Heart left ventricle (tissue), 16 donors: ENCODE measurements around the gene TANGO2. TPM values are rescaled to one million over a fixed set of nuclear protein-coding genes. Genes with fewer than 3 reads are reported as not detected.

Source experiments
- ATAC-seq, 4 donors: fragments of 200-7000 bp; cut with Tn5 transposase; one replicate each; pipeline ENCODE4 v1.9.1; 2020 to 2022; ENCODE audit warnings: moderate library complexity in 4 of 4, mild to moderate bottlenecking in 3 of 4, moderate number of reproducible peaks in 1 of 4
- DNase-seq, 5 donors: peaks; one replicate each; pipeline ENCODE4 v3.0.0-alpha.2; 2020
- H3K27ac ChIP-seq, 12 donors: fragments of 200-600 bp; sonication (generic) in 4 of 12; one replicate each; pipeline versions ENCODE4 v1.5.0 to v1.8.0; 2016 to 2022; ENCODE audit warnings: mild to moderate bottlenecking in 2 of 12
- H3K27me3 ChIP-seq, 9 donors: fragments of 200-600 bp; sonication (generic) in 2 of 9; one replicate each; pipeline versions ENCODE4 v1.5.1 to v1.8.0; 2016 to 2022; ENCODE audit warnings: mild to moderate bottlenecking in 3 of 9
- H3K36me3 ChIP-seq, 9 donors: fragments of 200-600 bp; sonication (generic) in 2 of 9; one replicate each; pipeline versions ENCODE4 v1.5.0 to v1.8.0; 2018 to 2022; ENCODE audit warnings: mild to moderate bottlenecking in 2 of 9
- H3K4me1 ChIP-seq, 12 donors: fragments of 200-600 bp; sonication (generic) in 4 of 12; one replicate each; pipeline versions ENCODE4 v1.5.0 to v1.8.0; 2016 to 2022; ENCODE audit warnings: mild to moderate bottlenecking in 3 of 12
- H3K4me3 ChIP-seq, 12 donors: fragments of 200-600 bp; sonication (generic) in 4 of 12; one replicate each; pipeline versions ENCODE4 v1.5.0 to v1.8.0; 2017 to 2022; ENCODE audit warnings: mild to moderate bottlenecking in 9 of 12, moderate library complexity in 4 of 12
- H3K9me3 ChIP-seq, 12 donors: fragments of 200-600 bp; sonication (generic) in 4 of 12; one replicate each; pipeline versions ENCODE4 v1.5.0 to v1.8.0; 2016 to 2022; ENCODE audit warnings: mild to moderate bottlenecking in 1 of 12
- POLR2A ChIP-seq, 2 donors: fragments of 450-650 bp; IDR thresholded peaks; one replicate each; pipeline ENCODE4 v1.6.1; 2017; ENCODE audit warnings: antibody characterized with exemption in 2 of 2, mild to moderate bottlenecking in 2 of 2, moderate library complexity in 2 of 2
- WGBS, 4 donors: extraction: QIAGEN DNeasy Blood & Tissue Kit in 2 of 4; methylation state at CpG; one replicate each; pipeline versions ENCODE4 v1.1.5 to v1.1.7; 2013 to 2018; 5-methylcytosine and 5-hydroxymethylcytosine counted together
- intact Hi-C, 10 donors: fragments of 100-400 bp; cut with DNase I; formaldehyde crosslinking; loops; one replicate each; pipeline versions ENCODE4 v1.11.1 to v1.14.2; 2022
- polyA plus RNA-seq, 2 donors: library from polyadenylated mRNA; stranded (reverse); fragments of 200-250 nt; gene quantifications; one replicate each; pipeline ENCODE4 v1.2.3, GENCODE V29; 2013
- total RNA-seq, 9 donors: library from RNA; depleted of rRNA in 2 of 9; stranded (reverse); fragments of >200 nt in 2 of 9; fragmentation: NEBNext Ultra II Directional in 3 of 9; extraction: Animal tissue kit (Norgen Biotek cat#: 25700) in 3 of 9; gene quantifications; one replicate each; pipeline versions ENCODE4 v1.1.0 to v1.2.4, GENCODE V29; 2016 to 2023
- TF ChIP-seq, protein P1 (sequence below), 12 donors: fragments of 200-600 bp; sonication (generic) in 4 of 12; IDR thresholded peaks; one replicate each; pipeline versions ENCODE4 v1.5.0 to v1.8.0; 2018 to 2022; ENCODE audit warnings: antibody characterized with exemption in 12 of 12, mild to moderate bottlenecking in 5 of 12
- donor health status: ischemic (EF 13 %, LVEDD 7.1; RV severe dilation, severe dysfunction).
- donor health status: healthy with polysubstance abuse.
- donor health status: DM: no; HTN: yes; CAD: no.
- donor health status: DM: no; HTN: no; CAD: no.
- donor health status: ischemic (EF 25% LVEDD 6.9; RV normal size, moderate dysfunction).
- donor health status: ischemic (EF 25% LVEDD 5.7; RV mildly dilated, moderate dysfunction).
- donor health status: healthy.
- donor health status: DM: yes; HTN: yes; CAD: no.
- donor health status: ischemic (EF 35%, LVEDD 5.7; RV mildly dilated, moderate dysfunction).
- donor health status: nonischemic (EF 11% LVEDD 7.7; RV severe dilation, severe dysfunction).
- donor health status: DM: yes; HTN: yes; CAD: no.
- donor health status: PGD.
- donor health status: ischemic (EF 29% LVEDD 5.4; RV normal size, mild dysfunction).
- donor health status: nonischemic (EF 23%, LVEDD 6.1; RV moderate dilation, normal function).

Gene TANGO2
- total and polyA plus RNA-seq, 11 donors: 51.3 to 341 (median 63.0) TPM

DNA sequence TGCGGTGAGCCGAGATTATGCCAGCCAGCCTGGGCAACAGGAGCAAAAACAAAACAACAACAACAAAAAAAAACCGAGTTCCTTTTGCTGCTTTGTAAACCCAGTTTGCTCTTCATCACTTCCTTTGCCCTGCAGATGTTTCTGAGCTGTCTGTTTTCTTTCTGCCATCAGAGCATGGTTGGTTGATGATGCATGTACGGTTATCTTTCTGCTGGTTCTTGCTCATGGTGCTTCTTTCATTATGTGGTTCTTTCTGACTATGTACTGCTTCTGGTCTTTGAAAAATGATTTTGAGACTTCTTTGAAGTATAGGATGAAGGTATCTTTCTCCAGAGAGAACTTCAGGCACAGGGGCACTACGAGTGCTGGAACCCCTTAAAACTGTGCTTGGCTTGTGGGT, 13.2 kb downstream of the TANGO2 start:
- Histone ChIP-seq H3K4me1 (peaks cover 11 to 76% (median 46%) of the 10 kb centered on the region in 12 donors), H3K36me3 (peaks cover 0 to 48% (median 35%) of the 10 kb centered on the region in 9 donors), H3K4me3 (no peak overlapping the region), H3K9me3 (no peaks in the 10 kb centered on the region), H3K27ac (peak overlapping the region in 1 of 12 donors; percentile 85), H3K27me3 (no peaks in the 10 kb centered on the region)
- intact Hi-C loops: loop anchor here in 1 of 10 donors (10.0 kb wide), 1 partner anchor 51 kb away; the partner anchor contains the start of gene DGCR8
- 80 to 95% (median 87%) methylated on average over 5 of the region's 5 CpGs for WGBS, 4 donors
- DNase-seq: no peak
- TF ChIP-seq, protein P1, sequence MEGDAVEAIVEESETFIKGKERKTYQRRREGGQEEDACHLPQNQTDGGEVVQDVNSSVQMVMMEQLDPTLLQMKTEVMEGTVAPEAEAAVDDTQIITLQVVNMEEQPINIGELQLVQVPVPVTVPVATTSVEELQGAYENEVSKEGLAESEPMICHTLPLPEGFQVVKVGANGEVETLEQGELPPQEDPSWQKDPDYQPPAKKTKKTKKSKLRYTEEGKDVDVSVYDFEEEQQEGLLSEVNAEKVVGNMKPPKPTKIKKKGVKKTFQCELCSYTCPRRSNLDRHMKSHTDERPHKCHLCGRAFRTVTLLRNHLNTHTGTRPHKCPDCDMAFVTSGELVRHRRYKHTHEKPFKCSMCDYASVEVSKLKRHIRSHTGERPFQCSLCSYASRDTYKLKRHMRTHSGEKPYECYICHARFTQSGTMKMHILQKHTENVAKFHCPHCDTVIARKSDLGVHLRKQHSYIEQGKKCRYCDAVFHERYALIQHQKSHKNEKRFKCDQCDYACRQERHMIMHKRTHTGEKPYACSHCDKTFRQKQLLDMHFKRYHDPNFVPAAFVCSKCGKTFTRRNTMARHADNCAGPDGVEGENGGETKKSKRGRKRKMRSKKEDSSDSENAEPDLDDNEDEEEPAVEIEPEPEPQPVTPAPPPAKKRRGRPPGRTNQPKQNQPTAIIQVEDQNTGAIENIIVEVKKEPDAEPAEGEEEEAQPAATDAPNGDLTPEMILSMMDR (IDR thresholded peaks at IDR 0.05): no peak
- no peak for TF ChIP-seq POLR2A (IDR thresholded peaks at IDR 0.05)
- ATAC-seq: no peak

- Histone ChIP-seq H3K27me3 (no peaks in the 10 kb centered on the region), H3K27ac (no peak overlapping the region), H3K4me3 (no peak overlapping the region), H3K36me3 (peaks cover 0 to 59% (median 46%) of the 10 kb centered on the region in 9 donors), H3K9me3 (no peaks in the 10 kb centered on the region), H3K4me1 (peaks cover 11 to 68% (median 40%) of the 10 kb centered on the region in 12 donors)
- DNase-seq (no peak), ATAC-seq (no peak)
- TF ChIP-seq, protein P1 (IDR thresholded peaks at IDR 0.05): no peak
- no peak for TF ChIP-seq POLR2A (IDR thresholded peaks at IDR 0.05)
- WGBS, 4 donors: 77 to 88% (median 83%) methylated on average over 16 of the region's 16 CpGs
- intact Hi-C loops: loop anchor here in 2 of 10 donors (5.0 to 10.0 kb wide), 2 partner anchors 42 to 49 kb away; partner anchors contain the start of gene DGCR8 (in 1 of the 2)
Observed at GRCh38 chr22:20035375-20036083, 14.6 kb downstream of the TANGO2 start.

DNA sequence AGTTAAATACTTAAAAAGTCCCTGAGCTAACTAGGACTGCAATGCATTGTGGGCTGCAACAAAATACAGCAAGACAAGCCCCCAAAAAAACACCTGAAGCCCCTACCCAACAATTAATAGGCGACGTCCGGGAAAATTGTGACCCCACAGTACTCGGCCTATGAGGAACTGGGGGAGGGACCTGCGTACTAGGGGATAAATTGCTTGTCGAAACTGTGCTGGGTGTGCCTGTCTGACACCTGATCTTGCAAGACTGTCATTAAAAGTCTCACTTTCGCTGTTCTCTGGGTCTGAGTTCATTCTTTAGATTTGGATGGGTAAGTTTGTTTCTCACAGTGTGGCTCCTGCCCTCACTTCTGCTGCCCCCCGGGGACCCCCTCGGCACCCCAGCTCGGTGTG, 15.2 kb downstream of the TANGO2 start:
- DNase-seq (no peak), ATAC-seq (no peak)
- no peak for TF ChIP-seq POLR2A (IDR thresholded peaks at IDR 0.05)
- TF ChIP-seq, protein P1 (IDR thresholded peaks at IDR 0.05): no peak
- H3K9me3 ChIP-seq: no peaks in the 10 kb centered on the region
- no peak overlapping the region for H3K27ac ChIP-seq
- H3K4me1 ChIP-seq: peaks cover 11 to 64% (median 40%) of the 10 kb centered on the region in 12 donors
- H3K27me3 ChIP-seq: no peaks in the 10 kb centered on the region
- H3K4me3 ChIP-seq: no peak overlapping the region
- intact Hi-C loops: loop anchor here in 2 of 10 donors (5.0 to 10.0 kb wide), 2 partner anchors 41 to 49 kb away; partner anchors contain the start of gene DGCR8 (in 1 of the 2)
- 86 to 94% (median 91%) methylated on average over 10 of the region's 10 CpGs for WGBS, 4 donors
- H3K36me3 ChIP-seq: peaks cover 0 to 64% (median 50%) of the 10 kb centered on the region in 9 donors
